ENCODE measurements around the gene HMCN2. TPM values are rescaled to one million over a fixed set of nuclear protein-coding genes. Genes with fewer than 3 reads are reported as not detected.

The HMCN2 gene
- total RNA-seq, 1 experiment from 2014 or later, result 5.6 TPM

GRCh38 chr9:130423272-130423671, 157.7 kb downstream of the HMCN2 start:
- peaks cover 26% of the 10 kb centered on the region for H3K4me1 Mint-ChIP-seq

GRCh38 chr9:130424595-130425454, 159.3 kb downstream of the HMCN2 start:
- H3K4me3 Mint-ChIP-seq, result no peak overlapping the region
- ChIA-PET CTCF (no interaction called here), POLR2A (no interaction called here)
- DNase-seq (ENCODE audit: low spot score), result no peak
- peaks cover 28% of the 10 kb centered on the region for H3K4me1 Mint-ChIP-seq
- H3K27me3 Mint-ChIP-seq (ENCODE audit: low read depth), result no peaks in the 10 kb centered on the region
- no peak for TF ChIP-seq ATF3 (CRISPR knock-in tag; conservative IDR thresholded peaks at IDR 0.05)
- TF ChIP-seq ZMAT4 (CRISPR knock-in tag; IDR thresholded peaks at IDR 0.05), result no peak
- no peak for TF ChIP-seq NR3C1 (CRISPR knock-in tag; conservative IDR thresholded peaks at IDR 0.05; ENCODE audit: low read depth)
- no peak for TF ChIP-seq ARID4B (CRISPR knock-in tag; IDR thresholded peaks at IDR 0.05; ENCODE audit: borderline replicate concordance)
- H3K9me3 Mint-ChIP-seq, result no peaks in the 10 kb centered on the region; the same call in 1 of the 2 replicates
- ATAC-seq, result no peak
- H3K36me3 Mint-ChIP-seq, result peaks cover under 1% of the 10 kb centered on the region
- H3K27ac Mint-ChIP-seq, result no peak overlapping the region

More at GRCh38 chr9:130423272-130423671, 157.7 kb downstream of the HMCN2 start:
- peaks cover 9% of the 10 kb centered on the region for H3K36me3 Mint-ChIP-seq
- peaks cover 9% of the 10 kb centered on the region for H3K9me3 Mint-ChIP-seq
- DNase-seq (ENCODE audit: low spot score) (no peak), ATAC-seq (no peak)
- ChIA-PET CTCF (interaction anchor here (1.2 to 4.0 kb wide), 3 partner anchors 11 to 96 kb away, joined by 3 to 20 read pairs (median 10); no protein-coding TSS in a partner anchor), POLR2A (no interaction called here)
- no peak overlapping the region for H3K4me3 Mint-ChIP-seq
- no peaks in the 10 kb centered on the region for H3K27me3 Mint-ChIP-seq (ENCODE audit: low read depth)
- no peak overlapping the region for H3K27ac Mint-ChIP-seq
- TF ChIP-seq TEAD4 (CRISPR knock-in tag; IDR thresholded peaks at IDR 0.05), result no peak

GRCh38 chr9:130425741-130426466, 160.3 kb downstream of the HMCN2 start:
- Mint-ChIP-seq H3K4me3 (no peak overlapping the region), H3K36me3 (no peaks in the 10 kb centered on the region), H3K4me1 (peaks cover 28% of the 10 kb centered on the region), H3K27me3 (ENCODE audit: low read depth) (no peaks in the 10 kb centered on the region), H3K9me3 (no peaks in the 10 kb centered on the region), H3K27ac (no peak overlapping the region; the same call in 1 of the 2 replicates)
- CTCF ChIA-PET, result interaction anchor here (0.6 to 1.7 kb wide), 4 partner anchors 28 to 78 kb away, joined by 3 to 7 read pairs (median 4); no protein-coding TSS in a partner anchor
- ATAC-seq (no peak), DNase-seq (ENCODE audit: low spot score) (no peak)
- POLR2A ChIA-PET, result no interaction called here
- TF ChIP-seq CREM (CRISPR knock-in tag; IDR thresholded peaks at IDR 0.05), result no peak
- TF ChIP-seq ZBTB43 (CRISPR knock-in tag; IDR thresholded peaks at IDR 0.05), result no peak
- no peak for TF ChIP-seq ELF4 (CRISPR knock-in tag; IDR thresholded peaks at IDR 0.05; ENCODE audit: low read depth)
- no peak for TF ChIP-seq GABPB1 (CRISPR knock-in tag; IDR thresholded peaks at IDR 0.05)
- TF ChIP-seq NR3C1 (CRISPR knock-in tag; conservative IDR thresholded peaks at IDR 0.05; ENCODE audit: low read depth), result no peak
- TF ChIP-seq NFYB (CRISPR knock-in tag; conservative IDR thresholded peaks at IDR 0.05; ENCODE audit: low read depth), result no peak

All from WTC11 (cell line).